Measurements from ENCODE around the gene COA5. TPM values are rescaled to one million over a fixed set of nuclear protein-coding genes. Genes with fewer than 3 reads are reported as not detected.
A peak's percentile ranks its signal among the peaks of the same experiment; 100 is the strongest.
"Not testable (repeated sequence)": the region's sequence is repeated elsewhere in the genome, so short reads cannot be mapped to it uniquely, and the experiment has no call there.

Gene COA5
- total and polyA plus RNA-seq, 3 experiments from 2014 or later: 26.7 to 31.2 (median 29.2) TPM

DNA sequence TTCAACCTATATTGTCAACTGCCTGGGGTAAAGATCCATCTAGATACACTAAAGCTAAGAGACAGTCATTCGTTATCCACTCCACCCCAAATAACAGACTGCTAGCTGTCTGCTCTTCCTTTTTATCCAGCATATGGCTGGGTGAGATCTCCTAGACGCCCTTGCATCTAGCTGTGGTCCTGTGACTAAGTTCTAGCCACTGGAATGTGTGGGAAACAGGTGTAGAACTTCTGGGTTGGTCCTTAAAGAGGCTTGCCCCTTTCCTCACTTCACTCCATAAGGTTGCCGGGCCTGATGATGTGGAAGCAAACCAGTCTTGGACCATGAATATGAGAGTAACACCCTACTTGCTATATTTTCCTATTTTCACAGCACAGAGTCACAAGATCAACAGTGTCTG, 3.2 kb downstream of the COA5 start:
- no peak overlapping the region for H3K4me3 ChIP-seq (ENCODE audit: low read length)
- no peak overlapping the region for H3K27ac ChIP-seq (ENCODE audit: low read depth, low read length)
- peaks cover 30% of the 10 kb centered on the region for H3K4me1 ChIP-seq (ENCODE audit: insufficient read depth, low read length)
- CTCF ChIA-PET: no interaction called here
- no peaks in the 10 kb centered on the region for H3K9me3 Mint-ChIP-seq
- POLR2A ChIA-PET: interaction anchor here (0.5 to 0.9 kb wide), 2 partner anchors 124 to 537 kb away, joined by 3 to 4 read pairs; no protein-coding TSS in a partner anchor
- H3K4me3 Mint-ChIP-seq: peak overlapping the region in 2 of 7 donors; percentile 28 to 94
- peaks cover 0 to 56% (median 0%) of the 10 kb centered on the region in 3 donors for H3K36me3 Mint-ChIP-seq
- no peaks in the 10 kb centered on the region for H3K27me3 ChIP-seq (ENCODE audit: insufficient read depth, low read length, poor library complexity, severe bottlenecking)
- H3K4me1 Mint-ChIP-seq: peaks cover 46 to 50% (median 47%) of the 10 kb centered on the region in 3 donors
- no peaks in the 10 kb centered on the region for H3K27me3 Mint-ChIP-seq
- H3K36me3 ChIP-seq (ENCODE audit: insufficient read depth, low read length): peaks cover 7% of the 10 kb centered on the region
- no peak for DNase-seq
- peak overlapping the region; percentile 59 to 96 (median 94) for H3K27ac Mint-ChIP-seq
- no peaks in the 10 kb centered on the region for H3K9me3 ChIP-seq (ENCODE audit: low read length)

DNA sequence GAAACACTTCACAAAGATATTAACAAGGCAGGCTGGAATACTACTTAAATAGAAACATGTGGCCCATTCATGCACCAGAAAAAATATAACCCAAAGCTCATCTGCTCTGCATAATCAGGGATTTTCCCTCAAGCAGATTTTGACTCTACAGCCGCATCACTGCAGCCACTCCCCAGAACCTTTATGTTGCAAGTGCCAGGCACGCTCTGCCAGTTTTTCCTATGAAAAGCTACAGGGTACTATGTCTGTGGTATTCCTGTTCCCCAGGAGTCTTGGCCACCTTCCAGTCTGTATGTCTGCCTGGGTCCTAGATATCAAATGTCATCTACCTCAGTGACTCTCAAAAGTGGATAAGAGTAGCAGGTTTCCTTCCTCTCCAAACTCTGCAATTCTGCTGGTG, 3.8 kb downstream of the COA5 start:
- no peaks in the 10 kb centered on the region for H3K9me3 ChIP-seq (ENCODE audit: low read length)
- POLR2A ChIA-PET: interaction anchor here (0.9 kb wide), 1 partner anchor 537 kb away, joined by 3 read pairs; no protein-coding TSS in a partner anchor
- peaks cover 0 to 60% (median 1%) of the 10 kb centered on the region in 3 donors for H3K36me3 Mint-ChIP-seq
- peaks cover 25% of the 10 kb centered on the region for H3K4me1 ChIP-seq (ENCODE audit: insufficient read depth, low read length)
- H3K27ac Mint-ChIP-seq: peak overlapping the region; percentile 44 to 96 (median 92)
- peaks cover 11% of the 10 kb centered on the region for H3K36me3 ChIP-seq (ENCODE audit: insufficient read depth, low read length)
- CTCF ChIA-PET: no interaction called here
- H3K27me3 Mint-ChIP-seq: no peaks in the 10 kb centered on the region
- no peak overlapping the region for H3K27ac ChIP-seq (ENCODE audit: low read depth, low read length)
- H3K4me3 ChIP-seq (ENCODE audit: low read length): no peak overlapping the region
- peaks cover 41 to 45% (median 42%) of the 10 kb centered on the region in 3 donors for H3K4me1 Mint-ChIP-seq
- H3K4me3 Mint-ChIP-seq: peak overlapping the region in 1 of 7 donors; percentile 94
- H3K27me3 ChIP-seq (ENCODE audit: insufficient read depth, low read length, poor library complexity, severe bottlenecking): no peaks in the 10 kb centered on the region
- no peaks in the 10 kb centered on the region for H3K9me3 Mint-ChIP-seq
- no peak for DNase-seq

DNA sequence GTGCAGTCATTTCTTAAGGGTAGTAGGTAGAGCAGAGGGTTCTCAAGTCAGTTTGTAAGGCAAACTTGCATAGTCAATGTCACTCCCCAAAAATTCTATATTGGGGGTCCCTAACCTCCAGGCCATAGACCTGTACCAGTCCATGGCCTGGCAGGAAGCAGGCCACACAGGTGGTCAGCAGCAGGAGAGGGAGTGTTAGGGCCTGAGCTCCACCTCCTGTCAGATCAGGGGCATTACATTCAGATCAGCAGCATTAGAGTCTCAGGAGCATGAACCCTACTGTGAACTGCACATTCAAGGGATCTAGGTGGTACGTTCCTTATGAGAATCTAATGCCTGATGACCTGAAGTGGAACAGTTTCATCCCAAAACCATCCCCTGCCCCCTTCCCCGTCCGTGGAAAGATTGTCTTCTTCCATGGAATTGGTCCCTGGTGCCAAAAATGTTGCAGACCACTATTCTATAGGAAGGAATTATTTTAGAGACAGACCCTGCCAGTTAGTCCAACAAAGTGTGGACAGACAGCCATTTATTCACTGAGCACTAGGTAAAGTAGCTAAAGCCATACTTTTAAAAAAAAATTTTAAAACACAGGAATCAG, 6.7 kb downstream of the COA5 start:
- DNase-seq: no peak
- Mint-ChIP-seq H3K4me1 (peaks cover 30 to 41% (median 37%) of the 10 kb centered on the region in 3 donors), H3K27me3 (no peaks in the 10 kb centered on the region), H3K9me3 (no peaks in the 10 kb centered on the region), H3K4me3 (no peak overlapping the region), H3K27ac (peak overlapping the region in 4 of 8 donors; percentile 29 to 78 (median 58)), H3K36me3 (peaks cover 0 to 70% (median 1%) of the 10 kb centered on the region in 3 donors)
- Histone ChIP-seq H3K4me1 (ENCODE audit: insufficient read depth, low read length) (peaks cover 8% of the 10 kb centered on the region), H3K9me3 (ENCODE audit: low read length) (no peaks in the 10 kb centered on the region), H3K4me3 (ENCODE audit: low read length) (no peak overlapping the region), H3K27ac (ENCODE audit: low read depth, low read length) (no peak overlapping the region), H3K27me3 (ENCODE audit: insufficient read depth, low read length, poor library complexity, severe bottlenecking) (no peaks in the 10 kb centered on the region), H3K36me3 (ENCODE audit: insufficient read depth, low read length) (peaks cover 17% of the 10 kb centered on the region)
- ChIA-PET CTCF (interaction anchor here (1.3 to 2.0 kb wide), 3 partner anchors 9 to 190 kb away, joined by 3 to 6 read pairs (median 4); no protein-coding TSS in a partner anchor), POLR2A (no interaction called here)

DNA sequence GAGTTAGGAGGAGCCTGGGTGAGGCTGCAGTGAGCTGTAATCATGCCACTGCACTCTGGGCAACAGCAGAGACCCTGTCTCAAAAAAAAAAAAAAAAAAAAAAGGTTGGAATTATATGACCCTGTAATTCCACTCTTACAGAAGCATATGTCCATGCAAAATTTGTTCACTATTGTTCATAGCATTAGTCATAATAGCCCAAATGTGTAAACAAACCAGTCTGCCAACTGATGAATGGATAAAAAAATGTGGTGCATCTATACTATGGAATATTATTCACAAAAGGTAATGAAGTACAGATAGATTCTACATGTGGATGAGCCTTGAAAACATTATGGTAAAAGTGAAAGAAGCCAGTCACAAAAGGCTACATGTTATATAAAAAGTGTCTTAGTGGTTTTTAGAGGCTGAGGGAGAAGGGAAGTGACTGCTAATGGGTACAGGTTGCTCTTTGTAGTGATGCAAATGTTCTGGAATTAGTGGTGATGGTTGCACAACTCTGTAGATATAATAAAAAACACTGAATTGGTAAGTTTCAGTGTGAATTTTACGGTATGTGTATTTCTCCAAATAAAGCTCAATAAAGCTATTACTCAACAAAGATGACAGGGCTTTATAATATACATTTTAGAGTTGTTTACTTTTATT, 9.4 kb downstream of the COA5 start:
- H3K4me1 ChIP-seq (ENCODE audit: insufficient read depth, low read length): no peaks in the 10 kb centered on the region
- ChIA-PET POLR2A (no interaction called here), CTCF (interaction anchor here (0.7 kb wide), 2 partner anchors 141 to 937 kb away, joined by 3 read pairs; no protein-coding TSS in a partner anchor)
- no peak for DNase-seq
- Mint-ChIP-seq H3K36me3 (peaks cover 4 to 75% (median 5%) of the 10 kb centered on the region in 3 donors), H3K27me3 (no peaks in the 10 kb centered on the region), H3K4me3 (no peak overlapping the region), H3K9me3 (peaks cover 0 to 2% (median under 1%) of the 10 kb centered on the region in 5 donors), H3K4me1 (peaks cover 14 to 22% (median 21%) of the 10 kb centered on the region in 3 donors), H3K27ac (peak overlapping the region in 7 of 8 donors; percentile 5 to 83 (median 48))
- H3K27ac ChIP-seq (ENCODE audit: low read depth, low read length): no peak overlapping the region
- peaks cover 17% of the 10 kb centered on the region for H3K36me3 ChIP-seq (ENCODE audit: insufficient read depth, low read length)
- no peak overlapping the region for H3K4me3 ChIP-seq (ENCODE audit: low read length)
- no peaks in the 10 kb centered on the region for H3K27me3 ChIP-seq (ENCODE audit: insufficient read depth, low read length, poor library complexity, severe bottlenecking)
- H3K9me3 ChIP-seq (ENCODE audit: low read length): no peaks in the 10 kb centered on the region

DNA sequence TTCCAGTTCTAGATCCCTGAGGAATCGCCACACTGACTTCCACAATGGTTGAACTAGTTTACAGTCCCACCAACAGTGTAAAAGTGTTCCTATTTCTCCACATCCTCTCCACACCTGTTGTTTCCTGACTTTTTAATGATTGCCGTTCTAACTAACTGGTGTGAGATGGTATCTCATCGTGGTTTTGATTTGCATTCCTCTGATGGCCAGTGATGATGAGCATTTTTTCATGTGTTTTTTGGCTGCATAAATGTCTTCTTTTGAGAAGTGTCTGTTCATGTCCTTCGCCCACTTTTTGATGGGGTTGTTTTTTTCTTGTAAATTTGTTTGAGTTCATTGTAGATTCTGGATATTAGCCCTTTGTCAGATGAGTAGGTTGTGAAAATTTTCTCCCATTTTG, 13.6 kb downstream of the COA5 start:
- H3K27me3 ChIP-seq (ENCODE audit: insufficient read depth, low read length, poor library complexity, severe bottlenecking); H3K4me3 Mint-ChIP-seq; H3K27me3 Mint-ChIP-seq; H3K9me3 Mint-ChIP-seq; POLR2A ChIA-PET; H3K4me1 ChIP-seq (ENCODE audit: insufficient read depth, low read length); CTCF ChIA-PET; H3K27ac ChIP-seq (ENCODE audit: low read depth, low read length); H3K4me3 ChIP-seq (ENCODE audit: low read length); H3K9me3 ChIP-seq (ENCODE audit: low read length); DNase-seq: not testable (repeated sequence)
- H3K36me3 ChIP-seq (ENCODE audit: insufficient read depth, low read length): peaks cover 17% of the 10 kb centered on the region
- H3K36me3 Mint-ChIP-seq: peaks cover 15 to 80% (median 24%) of the 10 kb centered on the region in 3 donors
- H3K4me1 Mint-ChIP-seq: peaks cover 17 to 27% (median 18%) of the 10 kb centered on the region in 3 donors
- peak overlapping the region in 2 of 8 donors; percentile 68 for H3K27ac Mint-ChIP-seq

DNA sequence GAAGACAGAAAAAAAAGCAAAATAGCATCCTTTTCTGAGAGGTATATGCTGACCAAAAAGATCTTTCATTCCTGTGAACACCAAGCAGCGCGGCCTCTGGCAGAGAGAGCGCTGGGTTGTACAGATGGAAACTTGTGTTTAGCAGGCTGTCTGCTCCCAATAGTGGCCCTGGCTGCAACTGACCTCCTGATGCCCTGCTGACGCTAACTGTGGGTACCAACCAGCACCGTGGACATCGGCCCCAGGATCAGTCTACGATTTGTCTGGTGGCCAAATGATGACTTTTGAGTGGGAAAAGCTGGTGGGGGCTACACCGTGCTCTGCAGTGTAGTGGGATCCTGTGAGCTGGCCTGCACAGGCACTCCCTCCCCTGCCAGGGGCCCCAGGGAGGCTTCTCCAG, 15.7 kb downstream of the COA5 start:
- Mint-ChIP-seq H3K9me3 (peaks cover 0 to 5% (median 2%) of the 10 kb centered on the region in 5 donors), H3K27ac (no peak overlapping the region), H3K36me3 (peaks cover 15 to 82% (median 26%) of the 10 kb centered on the region in 3 donors), H3K4me1 (peaks cover 14 to 21% (median 16%) of the 10 kb centered on the region in 3 donors), H3K4me3 (no peak overlapping the region), H3K27me3 (no peaks in the 10 kb centered on the region)
- no peak for DNase-seq
- H3K9me3 ChIP-seq (ENCODE audit: low read length): no peaks in the 10 kb centered on the region
- H3K27me3 ChIP-seq (ENCODE audit: insufficient read depth, low read length, poor library complexity, severe bottlenecking): no peaks in the 10 kb centered on the region
- no peak overlapping the region for H3K4me3 ChIP-seq (ENCODE audit: low read length)
- ChIA-PET POLR2A (no interaction called here), CTCF (interaction anchor here (1.2 kb wide), 1 partner anchor 9 kb away, joined by 6 read pairs; no protein-coding TSS in a partner anchor)
- H3K36me3 ChIP-seq (ENCODE audit: insufficient read depth, low read length): peaks cover 17% of the 10 kb centered on the region
- no peak overlapping the region for H3K27ac ChIP-seq (ENCODE audit: low read depth, low read length)
- H3K4me1 ChIP-seq (ENCODE audit: insufficient read depth, low read length): no peaks in the 10 kb centered on the region

DNA sequence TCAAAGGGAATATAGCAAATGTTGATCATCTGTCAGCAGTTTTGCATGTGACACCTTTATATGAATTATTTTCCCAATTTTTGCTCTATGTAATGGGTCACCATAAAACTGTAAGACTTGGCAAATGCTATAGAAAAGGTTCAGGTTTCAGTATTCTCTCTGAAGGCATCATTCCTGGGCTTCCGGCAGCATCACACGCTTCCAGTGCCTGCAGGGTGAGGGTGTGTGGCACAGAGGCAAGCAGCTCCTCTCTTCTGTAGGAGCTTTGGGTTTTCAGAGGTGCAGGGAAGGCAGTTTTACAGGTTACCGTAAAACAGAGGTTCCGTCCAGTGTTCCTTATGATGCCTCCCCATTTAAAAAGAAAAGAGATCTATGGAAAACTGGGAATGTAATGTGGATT, 18.8 kb downstream of the COA5 start:
- H3K27ac ChIP-seq (ENCODE audit: low read depth, low read length): no peak overlapping the region
- Mint-ChIP-seq H3K27me3 (no peaks in the 10 kb centered on the region), H3K27ac (peak overlapping the region in 2 of 8 donors; percentile 37 to 68), H3K9me3 (peaks cover 0 to 5% (median 2%) of the 10 kb centered on the region in 5 donors), H3K4me1 (peaks cover 2 to 8% (median 8%) of the 10 kb centered on the region in 3 donors), H3K36me3 (peaks cover 19 to 95% (median 42%) of the 10 kb centered on the region in 3 donors), H3K4me3 (no peak overlapping the region)
- no peak overlapping the region for H3K4me3 ChIP-seq (ENCODE audit: low read length)
- peaks cover 21% of the 10 kb centered on the region for H3K36me3 ChIP-seq (ENCODE audit: insufficient read depth, low read length)
- no peaks in the 10 kb centered on the region for H3K4me1 ChIP-seq (ENCODE audit: insufficient read depth, low read length)
- no peak for DNase-seq
- POLR2A ChIA-PET: interaction anchor here (0.6 kb wide), 1 partner anchor 275 kb away, joined by 4 read pairs; no protein-coding TSS in a partner anchor
- H3K9me3 ChIP-seq (ENCODE audit: low read length): no peaks in the 10 kb centered on the region
- CTCF ChIA-PET: no interaction called here
- no peaks in the 10 kb centered on the region for H3K27me3 ChIP-seq (ENCODE audit: insufficient read depth, low read length, poor library complexity, severe bottlenecking)

Data from CD8-positive, alpha-beta memory T cell (primary cell).